NCI-H526 treated with DMSO at 0.1 percent for 48 hours (cell line): ENCODE measurements around the gene ADCY9.
"Not testable (repeated sequence)": the region's sequence is repeated elsewhere in the genome, so short reads cannot be mapped to it uniquely, and the experiment has no call there.

Source experiments
- DNase-seq: peaks from one replicate; lab custom pipeline; 2025; lab: John Stamatoyannopoulos, UW

The ADCY9 gene

GRCh38 chr16:3974751-3975150, 141.5 kb downstream of the ADCY9 start:
- DNase-seq, result no peak

GRCh38 chr16:3971706-3972105, 144.5 kb downstream of the ADCY9 start:
- no peak for DNase-seq

GRCh38 chr16:3971261-3971660, 145.0 kb downstream of the ADCY9 start:
- no peak for DNase-seq

GRCh38 chr16:3968551-3968950, 147.7 kb downstream of the ADCY9 start:
- DNase-seq, result no peak

GRCh38 chr16:3966681-3967080, 149.6 kb downstream of the ADCY9 start:
- DNase-seq, result no peak

- no peak for DNase-seq
These were observed 150.3 kb downstream of the ADCY9 start for GRCh38 chr16:3965781-3966582.

GRCh38 chr16:3965306-3965705, 150.9 kb downstream of the ADCY9 start:
- no peak for DNase-seq

GRCh38 chr16:3964686-3965290, 151.5 kb downstream of the ADCY9 start:
- no peak for DNase-seq

GRCh38 chr16:3963886-3964685, 152.2 kb downstream of the ADCY9 start:
- no peak for DNase-seq

- no peak for DNase-seq
These were observed 153.0 kb downstream of the ADCY9 start for GRCh38 chr16:3963203-3963602.

- no peak for DNase-seq
These were observed 154.8 kb downstream of the ADCY9 start for GRCh38 chr16:3961449-3961849.

GRCh38 chr16:3959926-3960590, 156.2 kb downstream of the ADCY9 start:
- DNase-seq, result not testable (repeated sequence)

- DNase-seq, result no peak
These were observed 157.1 kb downstream of the ADCY9 start for GRCh38 chr16:3959148-3959547.

GRCh38 chr16:3957344-3957980, 158.8 kb downstream of the ADCY9 start:
- DNase-seq, result no peak

GRCh38 chr16:3954411-3954921, 161.8 kb downstream of the ADCY9 start:
- no peak for DNase-seq

- no peak for DNase-seq
These were observed 162.4 kb downstream of the ADCY9 start for GRCh38 chr16:3953728-3954410.

GRCh38 chr16:3952737-3953131, 163.5 kb downstream of the ADCY9 start:
- DNase-seq, result no peak

GRCh38 chr16:3951861-3952736, 164.1 kb downstream of the ADCY9 start:
- DNase-seq, result no peak

- DNase-seq, result not testable (repeated sequence)
These were observed 164.9 kb downstream of the ADCY9 start for GRCh38 chr16:3951380-3951779.
